B cell (primary cell): Measurements from ENCODE around the gene KCNAB3.

Experiments
- CTCF ChIP-seq: fragments of 200-600 bp; IDR thresholded peaks from one replicate; pipeline ENCODE4 v1.8.0; 2022; ENCODE audit warnings: antibody characterized with exemption, mild to moderate bottlenecking
- EZH2 ChIP-seq: IDR thresholded peaks from 2 replicates; pipeline ENCODE4 v1.6.1; 2012; ENCODE audit warnings: borderline replicate concordance, low read depth, mild to moderate bottlenecking, moderate library complexity, low read length; ENCODE audit not compliant: insufficient read depth, poor library complexity, severe bottlenecking

GRCh38 chr17:7883781-7884386 is 45.8 kb downstream of the KCNAB3 start:
- TF ChIP-seq CTCF (no peak), EZH2 (no peak)
